WTC11 (cell line): ENCODE data around the gene ACBD7. TPM values are rescaled to one million over a fixed set of nuclear protein-coding genes. Genes with fewer than 3 reads are reported as not detected.
A peak's percentile ranks its signal among the peaks of the same experiment; 100 is the strongest.

Experiments used
- ATAC-seq: fragments of 200-7000 bp; cut with Tn5 transposase; 2 replicates; pipeline ENCODE4 v1.10.0; 2021; ENCODE audit warnings: mild to moderate bottlenecking, moderate library complexity
- CTCF ChIA-PET: fragments of 300-600 bp; sonication (Branson Sonifier 250); formaldehyde crosslinking; loops from one replicate; lab custom pipeline; 2021; ENCODE audit warnings: antibody characterized with exemption; lab: Charles Lee
- POLR2A ChIA-PET: fragments of 350-600 bp; sonication (Branson Sonifier 250); formaldehyde crosslinking; loops from one replicate; lab custom pipeline; 2021; ENCODE audit warnings: antibody characterized with exemption; lab: Charles Lee
- DNase-seq: peaks from one replicate; pipeline ENCODE4 v3.0.0; 2021; ENCODE audit warnings: low spot score
- H3K27ac Mint-ChIP-seq: 2 replicates; pipeline ENCODE4 v1.8.0; 2021; ENCODE audit warnings: mixed read lengths
- H3K27me3 Mint-ChIP-seq: 2 replicates; pipeline ENCODE4 v1.8.0; 2021; ENCODE audit warnings: low read depth, mild to moderate bottlenecking, moderate library complexity, mixed read lengths
- H3K36me3 Mint-ChIP-seq: 2 replicates; pipeline ENCODE4 v1.8.0; 2021; ENCODE audit warnings: mixed read lengths
- H3K4me1 Mint-ChIP-seq: 2 replicates; pipeline ENCODE4 v1.8.0; 2022; ENCODE audit warnings: mixed read lengths
- H3K4me3 Mint-ChIP-seq: 2 replicates; pipeline ENCODE4 v1.8.0; 2021; ENCODE audit warnings: mild to moderate bottlenecking, moderate library complexity, mixed read lengths
- H3K9me3 Mint-ChIP-seq: 2 replicates; pipeline ENCODE4 v1.8.0; 2021; ENCODE audit warnings: mixed read lengths
- AFF4 ChIP-seq: sonication (generic); formaldehyde crosslinking; IDR thresholded peaks from 2 replicates; pipeline ENCODE4 v1.8.1; 2023; ENCODE audit warnings: mild to moderate bottlenecking, missing genetic modification reagents, borderline replicate concordance
- ATF6 ChIP-seq: sonication (generic); formaldehyde crosslinking; IDR thresholded peaks from 2 replicates; pipeline ENCODE4 v1.8.1; 2023; ENCODE audit warnings: mild to moderate bottlenecking, missing genetic modification reagents
- CBFB ChIP-seq: sonication (generic); formaldehyde crosslinking; IDR thresholded peaks from 2 replicates; pipeline ENCODE4 v1.8.1; 2022; ENCODE audit warnings: mild to moderate bottlenecking, low read depth, missing genetic modification reagents
- CTCF ChIP-seq: fragments of 200-600 bp; IDR thresholded peaks from 2 replicates; pipeline ENCODE4 v1.8.0; 2022; ENCODE audit warnings: antibody characterized with exemption
- E2F1 ChIP-seq: sonication (generic); formaldehyde crosslinking; IDR thresholded peaks from 2 replicates; pipeline ENCODE4 v1.8.0; 2022; ENCODE audit warnings: mild to moderate bottlenecking, missing genetic modification reagents
- E2F4 ChIP-seq: sonication (generic); formaldehyde crosslinking; IDR thresholded peaks from 2 replicates; pipeline ENCODE4 v1.8.1; 2022; ENCODE audit warnings: low read depth, mild to moderate bottlenecking, moderate library complexity, missing genetic modification reagents, borderline replicate concordance
- ERG ChIP-seq: fragments of 250-450 bp; sonication (Bioruptor Pico); IDR thresholded peaks from 2 replicates; pipeline ENCODE4 v1.8.0; 2021; ENCODE audit warnings: mild to moderate bottlenecking
- ETV6 ChIP-seq: sonication (generic); formaldehyde crosslinking; IDR thresholded peaks from 2 replicates; pipeline ENCODE4 v1.8.1; 2022; ENCODE audit warnings: mild to moderate bottlenecking, missing genetic modification reagents
- FOXP1 ChIP-seq: sonication (generic); formaldehyde crosslinking; IDR thresholded peaks from 2 replicates; pipeline ENCODE4 v1.8.0; 2022; ENCODE audit warnings: missing genetic modification reagents, mild to moderate bottlenecking, moderate library complexity, borderline replicate concordance
- KAT7 ChIP-seq: sonication (generic); formaldehyde crosslinking; IDR thresholded peaks from 2 replicates; pipeline ENCODE4 v1.8.1; 2023; ENCODE audit warnings: missing genetic modification reagents, mild to moderate bottlenecking, borderline replicate concordance
- MYBL2 ChIP-seq: sonication (generic); formaldehyde crosslinking; IDR thresholded peaks from 2 replicates; pipeline ENCODE4 v1.8.1; 2023; ENCODE audit warnings: mild to moderate bottlenecking, moderate library complexity, missing genetic modification reagents
- NR1H2 ChIP-seq: sonication (generic); formaldehyde crosslinking; IDR thresholded peaks from 2 replicates; pipeline ENCODE4 v1.9.0; 2021; ENCODE audit warnings: mild to moderate bottlenecking, moderate library complexity, missing genetic modification reagents
- RORB ChIP-seq: fragments of 250-450 bp; sonication (Bioruptor Pico); IDR thresholded peaks from 2 replicates; pipeline ENCODE4 v1.9.0; 2021; ENCODE audit warnings: mild to moderate bottlenecking
- STAT6 ChIP-seq: sonication (generic); formaldehyde crosslinking; conservative IDR thresholded peaks from 2 replicates; pipeline ENCODE4 v1.8.1; 2023; ENCODE audit warnings: mild to moderate bottlenecking, low read depth, missing genetic modification reagents, moderate library complexity
- ZNF121 ChIP-seq: sonication (generic); formaldehyde crosslinking; IDR thresholded peaks from 2 replicates; pipeline ENCODE4 v1.8.0; 2023; ENCODE audit warnings: missing genetic modification reagents
- ZNF396 ChIP-seq: fragments of 250-450 bp; sonication (Bioruptor Pico); IDR thresholded peaks from 2 replicates; pipeline ENCODE4 v1.8.0; 2021; ENCODE audit warnings: mild to moderate bottlenecking, moderate library complexity, borderline replicate concordance
- ZNF671 ChIP-seq: fragments of 250-450 bp; sonication (Bioruptor Pico); IDR thresholded peaks from 2 replicates; pipeline ENCODE4 v1.8.0; 2021; ENCODE audit warnings: mild to moderate bottlenecking
- total RNA-seq: library from RNA; stranded (reverse); gene quantifications from 3 replicates; pipeline ENCODE4 v1.2.3, GENCODE V29; 2021

Gene ACBD7
- total RNA-seq, 1 experiment from 2014 or later: 10.0 TPM

- TF ChIP-seq AFF4 (CRISPR knock-in tag) (no peak), ETV6 (CRISPR knock-in tag) (peak; percentile 41; the same call in 1 of the 2 replicates), E2F1 (no peak), ZNF671 (CRISPR knock-in tag) (no peak)
These were observed 8.6 kb upstream of the ACBD7 start, which contains the start of gene RPP38 (continued) for GRCh38 chr10:15097011-15097812.

- peak; percentile 16; the same call in 1 of the 2 replicates for ATAC-seq
- POLR2A ChIA-PET: no interaction called here
- no peaks in the 10 kb centered on the region for H3K9me3 Mint-ChIP-seq
- DNase-seq: no peak
- peaks cover 10% of the 10 kb centered on the region for H3K4me1 Mint-ChIP-seq
- peak overlapping the region; percentile 100 for H3K4me3 Mint-ChIP-seq
- H3K27ac Mint-ChIP-seq: peak overlapping the region; percentile 55; the same call in 1 of the 2 replicates
- peaks cover 4% of the 10 kb centered on the region; the same call in 1 of the 2 replicates for H3K36me3 Mint-ChIP-seq
- CTCF ChIA-PET: no interaction called here
- peaks cover 8% of the 10 kb centered on the region for H3K27me3 Mint-ChIP-seq
- no peak for TF ChIP-seq RORB (CRISPR knock-in tag)
- no peak for TF ChIP-seq FOXP1 (CRISPR knock-in tag)
- no peak for TF ChIP-seq ATF6 (CRISPR knock-in tag)
- no peak for TF ChIP-seq MYBL2 (CRISPR knock-in tag)
- no peak for TF ChIP-seq ZNF121 (CRISPR knock-in tag)
- TF ChIP-seq NR1H2 (CRISPR knock-in tag): no peak
- TF ChIP-seq STAT6: no peak
- no peak for TF ChIP-seq KAT7
- no peak for TF ChIP-seq E2F4 (CRISPR knock-in tag)
- TF ChIP-seq ZNF396 (CRISPR knock-in tag): no peak
- TF ChIP-seq ERG: no peak
- TF ChIP-seq E2F1: no peak
- no peak for TF ChIP-seq CTCF
- TF ChIP-seq CBFB (CRISPR knock-in tag): no peak
These were observed 8.1 kb upstream of the ACBD7 start for GRCh38 chr10:15096661-15097010.
